T-helper 1 cell treated with Interleukin-12 subunit alpha and Interleukin-12 subunit beta and Interleukin-4 antibody, amounts not matched to agents 30 μg/mL and 1 μg/mL, for 36 hours (primary cell): ENCODE results near the gene CDC42.
"Not testable (repeated sequence)": the region's sequence is repeated elsewhere in the genome, so short reads cannot be mapped to it uniquely, and the experiment has no call there.

ENCODE experiments used
- H3K27ac Mint-ChIP-seq: one replicate; pipeline ENCODE4 v1.8.0; 2021; ENCODE audit warnings: mild to moderate bottlenecking, mixed read lengths
- H3K27me3 Mint-ChIP-seq: one replicate; pipeline ENCODE4 v1.8.0; 2021; ENCODE audit warnings: low read depth, mixed read lengths
- H3K36me3 Mint-ChIP-seq: one replicate; pipeline ENCODE4 v1.8.0; 2021; ENCODE audit warnings: low read depth, mixed read lengths
- H3K4me1 Mint-ChIP-seq: one replicate; pipeline ENCODE4 v1.8.0; 2021; ENCODE audit warnings: low read depth, mixed read lengths
- H3K4me3 Mint-ChIP-seq: one replicate; pipeline ENCODE4 v1.8.0; 2021; ENCODE audit warnings: mild to moderate bottlenecking, moderate library complexity, mixed read lengths
- H3K9me3 Mint-ChIP-seq: one replicate; pipeline ENCODE4 v1.8.0; 2021; ENCODE audit warnings: mixed read lengths

CDC42 gene

GRCh38 chr1:22075718-22076117 lies 23.2 kb downstream of the CDC42 start:
- H3K4me3 Mint-ChIP-seq, result peak overlapping the region; percentile 21
- peaks cover 53% of the 10 kb centered on the region for H3K4me1 Mint-ChIP-seq
- peaks cover 40% of the 10 kb centered on the region for H3K36me3 Mint-ChIP-seq
- peak overlapping the region; percentile 17 for H3K27ac Mint-ChIP-seq
- H3K27me3 Mint-ChIP-seq, result no peaks in the 10 kb centered on the region
- H3K9me3 Mint-ChIP-seq, result no peaks in the 10 kb centered on the region

DNA sequence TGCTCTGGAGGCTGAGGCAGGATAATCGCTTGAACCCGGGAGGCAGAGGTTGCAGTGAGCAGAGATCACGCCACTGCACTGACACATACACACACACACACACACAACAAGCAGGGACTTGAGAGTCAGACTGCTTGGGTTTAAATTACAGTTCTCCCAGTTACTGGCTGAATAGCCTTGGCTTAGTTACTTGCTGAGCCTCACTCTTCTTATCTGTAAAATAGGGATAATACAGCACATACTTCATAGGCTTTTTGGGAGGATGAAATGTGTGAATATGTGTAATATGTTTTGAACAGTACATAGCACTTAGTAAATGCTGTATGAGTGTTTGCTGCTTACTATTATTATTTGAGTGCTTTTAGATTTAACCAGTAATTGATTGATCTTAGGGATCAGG lies 23.8 kb downstream of the CDC42 start:
- H3K27ac Mint-ChIP-seq, result no peak overlapping the region
- peaks cover 52% of the 10 kb centered on the region for H3K4me1 Mint-ChIP-seq
- H3K36me3 Mint-ChIP-seq, result peaks cover 42% of the 10 kb centered on the region
- H3K9me3 Mint-ChIP-seq, result no peaks in the 10 kb centered on the region
- H3K4me3 Mint-ChIP-seq, result no peak overlapping the region
- H3K27me3 Mint-ChIP-seq, result no peaks in the 10 kb centered on the region

- H3K9me3 Mint-ChIP-seq, result no peaks in the 10 kb centered on the region
- peaks cover 55% of the 10 kb centered on the region for H3K4me1 Mint-ChIP-seq
- H3K36me3 Mint-ChIP-seq, result peaks cover 45% of the 10 kb centered on the region
- H3K27me3 Mint-ChIP-seq, result no peaks in the 10 kb centered on the region
- H3K27ac Mint-ChIP-seq, result no peak overlapping the region
- no peak overlapping the region for H3K4me3 Mint-ChIP-seq
Measured at GRCh38 chr1:22077728-22078127, 25.2 kb downstream of the CDC42 start.

DNA sequence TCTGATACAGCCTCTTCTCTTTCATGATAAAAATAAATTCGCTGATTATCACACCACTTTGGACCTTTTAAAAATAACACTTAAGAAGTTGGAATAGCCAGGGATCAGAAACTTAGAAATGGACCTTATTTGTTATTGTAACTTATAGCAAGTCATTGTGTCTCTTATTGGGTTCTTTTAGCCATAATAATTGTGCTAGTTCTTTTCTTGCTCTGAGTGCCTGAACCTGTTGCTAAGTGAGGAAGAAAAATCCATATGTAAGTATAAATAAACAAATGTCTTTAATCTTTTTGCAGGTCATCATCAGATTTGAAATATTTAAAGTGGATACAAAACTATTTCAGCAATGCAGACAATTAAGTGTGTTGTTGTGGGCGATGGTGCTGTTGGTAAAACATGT lies 25.6 kb downstream of the CDC42 start:
- H3K36me3 Mint-ChIP-seq, result peaks cover 45% of the 10 kb centered on the region
- H3K9me3 Mint-ChIP-seq, result no peaks in the 10 kb centered on the region
- peaks cover 55% of the 10 kb centered on the region for H3K4me1 Mint-ChIP-seq
- H3K27me3 Mint-ChIP-seq, result no peaks in the 10 kb centered on the region
- H3K4me3 Mint-ChIP-seq, result no peak overlapping the region
- H3K27ac Mint-ChIP-seq, result no peak overlapping the region

DNA sequence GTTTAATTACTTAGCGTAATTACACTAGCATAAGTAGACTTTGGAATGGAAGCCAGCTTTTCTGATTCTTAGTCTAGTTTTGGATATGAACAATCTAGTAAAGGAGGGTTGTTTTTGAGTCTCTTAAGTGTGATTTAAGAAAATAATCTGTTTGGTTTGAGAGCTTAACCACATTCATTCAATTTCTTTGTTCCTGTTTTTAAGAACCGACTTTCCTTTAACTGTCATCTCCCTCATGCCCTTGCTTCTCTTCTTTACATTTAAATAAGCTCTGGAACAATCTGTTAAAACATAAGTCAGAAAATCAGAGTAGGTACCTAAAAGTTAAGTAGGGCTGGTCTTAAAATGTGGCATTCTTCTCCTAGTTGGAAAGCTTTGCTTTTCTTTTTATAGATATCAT lies 27.7 kb downstream of the CDC42 start:
- Mint-ChIP-seq H3K27me3 (no peaks in the 10 kb centered on the region), H3K4me1 (peaks cover 55% of the 10 kb centered on the region), H3K4me3 (no peak overlapping the region), H3K9me3 (no peaks in the 10 kb centered on the region), H3K27ac (no peak overlapping the region), H3K36me3 (peaks cover 51% of the 10 kb centered on the region)

DNA sequence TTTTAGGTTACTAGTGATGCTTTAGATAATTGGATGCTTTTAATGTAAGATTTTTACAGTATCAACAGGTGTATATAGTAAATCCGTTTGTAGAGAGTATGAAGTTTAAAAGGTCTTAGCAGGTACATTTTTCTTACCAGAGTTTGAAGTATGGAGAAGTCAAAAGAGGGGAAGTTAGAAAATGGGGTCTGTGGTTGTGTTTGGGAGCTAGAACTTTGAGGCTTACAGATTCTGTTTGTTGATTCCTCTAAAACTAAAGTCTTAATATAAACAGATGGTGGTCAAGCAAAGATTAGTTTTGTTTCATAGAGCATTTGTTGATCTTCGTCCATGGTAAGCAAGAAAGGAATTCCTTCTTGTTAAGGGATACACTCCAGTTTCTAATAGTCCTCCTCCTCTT lies 35.8 kb downstream of the CDC42 start:
- Mint-ChIP-seq H3K36me3 (peaks cover 55% of the 10 kb centered on the region), H3K4me3 (peak overlapping the region; percentile 30), H3K27me3 (no peaks in the 10 kb centered on the region), H3K9me3 (no peaks in the 10 kb centered on the region), H3K4me1 (peaks cover 66% of the 10 kb centered on the region), H3K27ac (peak overlapping the region; percentile 78)

- Mint-ChIP-seq H3K27me3 (no peaks in the 10 kb centered on the region), H3K27ac (peak overlapping the region; percentile 78), H3K4me1 (peaks cover 67% of the 10 kb centered on the region), H3K9me3 (no peaks in the 10 kb centered on the region), H3K4me3 (peak overlapping the region; percentile 62), H3K36me3 (peaks cover 54% of the 10 kb centered on the region)
Measured at GRCh38 chr1:22089134-22089571, 36.6 kb downstream of the CDC42 start.

- Mint-ChIP-seq H3K9me3 (no peaks in the 10 kb centered on the region), H3K4me3 (peak overlapping the region; percentile 66), H3K27ac (peak overlapping the region; percentile 73), H3K27me3 (no peaks in the 10 kb centered on the region), H3K36me3 (peaks cover 53% of the 10 kb centered on the region), H3K4me1 (peaks cover 65% of the 10 kb centered on the region)
Measured at GRCh38 chr1:22089787-22090186, 37.3 kb downstream of the CDC42 start.

DNA sequence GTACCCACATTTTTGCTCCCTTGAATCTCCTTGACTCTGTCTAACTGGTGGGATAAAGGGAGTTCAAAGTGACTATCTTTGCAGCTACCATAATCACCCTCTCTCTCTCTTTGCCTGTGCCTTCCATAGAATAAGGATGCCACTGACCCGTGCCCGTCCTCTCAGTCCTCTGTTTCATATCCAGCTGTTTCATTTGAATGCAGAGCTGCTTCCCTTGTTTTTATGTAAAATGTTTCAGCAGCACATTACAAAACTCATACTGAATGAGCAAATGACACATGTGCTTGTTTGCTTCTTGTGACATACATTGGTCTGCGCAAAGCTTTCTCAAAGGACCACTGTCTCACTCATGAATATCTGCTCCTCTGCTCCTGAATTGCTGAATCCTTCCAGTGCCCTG lies 38.4 kb downstream of the CDC42 start:
- H3K27me3 Mint-ChIP-seq, result no peaks in the 10 kb centered on the region
- H3K27ac Mint-ChIP-seq, result peak overlapping the region; percentile 76
- no peaks in the 10 kb centered on the region for H3K9me3 Mint-ChIP-seq
- H3K4me3 Mint-ChIP-seq, result peak overlapping the region; percentile 54
- H3K4me1 Mint-ChIP-seq, result peaks cover 62% of the 10 kb centered on the region
- peaks cover 51% of the 10 kb centered on the region for H3K36me3 Mint-ChIP-seq

DNA sequence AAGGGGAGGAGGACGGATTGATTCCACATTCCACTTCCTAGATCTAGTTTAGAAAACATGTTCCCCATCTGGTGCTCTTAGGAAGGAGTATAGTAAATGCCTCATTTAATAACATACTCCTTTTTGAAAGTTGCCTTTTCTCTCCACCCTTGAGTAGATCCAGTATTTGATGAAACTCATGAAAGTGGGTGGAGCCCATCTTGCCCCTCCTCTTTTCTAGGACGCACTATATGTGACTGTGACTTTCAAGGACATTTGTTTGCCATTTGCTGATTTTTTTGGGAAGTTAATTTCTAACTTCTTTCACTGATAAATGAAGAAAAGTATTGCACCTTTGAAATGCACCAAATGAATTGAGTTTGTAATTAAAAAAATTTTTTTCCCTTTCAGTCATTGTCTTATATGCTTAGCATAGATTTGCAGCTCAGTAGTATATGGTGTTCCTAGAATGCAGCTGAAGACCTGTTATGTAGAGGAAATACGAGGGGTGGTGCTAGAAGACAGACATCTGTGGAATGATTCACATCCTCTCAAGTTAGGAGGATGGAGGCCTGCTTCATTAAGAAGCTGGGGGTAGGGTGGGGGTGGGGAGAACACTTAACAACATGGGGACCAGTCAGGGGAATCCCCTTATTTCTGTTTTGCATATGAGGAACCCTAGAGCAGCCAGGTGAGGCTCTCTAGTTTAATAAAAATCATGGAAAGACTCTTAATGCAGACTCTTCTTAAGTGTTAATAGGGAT lies 39.7 kb downstream of the CDC42 start:
- not testable (repeated sequence) for H3K9me3 Mint-ChIP-seq, H3K27me3 Mint-ChIP-seq
- H3K4me3 Mint-ChIP-seq, result peak overlapping the region; percentile 23
- H3K36me3 Mint-ChIP-seq, result peaks cover 50% of the 10 kb centered on the region
- peaks cover 58% of the 10 kb centered on the region for H3K4me1 Mint-ChIP-seq
- H3K27ac Mint-ChIP-seq, result peak overlapping the region; percentile 12

DNA sequence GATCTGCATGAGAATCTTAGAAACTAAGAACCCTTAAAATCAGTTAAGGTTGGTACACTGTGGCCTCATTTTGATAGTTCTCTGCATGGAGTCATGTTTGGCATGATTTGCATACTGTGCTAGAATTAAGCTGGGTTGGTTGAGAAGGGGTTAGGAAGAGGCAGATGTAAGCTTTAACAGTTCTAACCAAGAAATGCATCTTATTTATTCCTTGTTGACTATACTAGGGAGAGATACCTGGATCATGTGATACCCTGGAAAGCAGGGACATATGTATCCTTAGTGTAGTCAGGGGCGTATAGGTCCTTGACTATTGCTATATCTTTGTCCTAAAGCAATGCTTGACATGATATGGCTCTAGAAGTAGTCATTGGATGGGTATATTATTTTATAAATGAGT lies 41.0 kb downstream of the CDC42 start:
- no peak overlapping the region for H3K27ac Mint-ChIP-seq
- no peak overlapping the region for H3K4me3 Mint-ChIP-seq
- peaks cover 50% of the 10 kb centered on the region for H3K36me3 Mint-ChIP-seq
- peaks cover 54% of the 10 kb centered on the region for H3K4me1 Mint-ChIP-seq
- H3K9me3 Mint-ChIP-seq, result no peaks in the 10 kb centered on the region
- no peaks in the 10 kb centered on the region for H3K27me3 Mint-ChIP-seq

- H3K27ac Mint-ChIP-seq, result no peak overlapping the region
- no peaks in the 10 kb centered on the region for H3K27me3 Mint-ChIP-seq
- H3K36me3 Mint-ChIP-seq, result peaks cover 45% of the 10 kb centered on the region
- no peak overlapping the region for H3K4me3 Mint-ChIP-seq
- H3K4me1 Mint-ChIP-seq, result peaks cover 37% of the 10 kb centered on the region
- no peaks in the 10 kb centered on the region for H3K9me3 Mint-ChIP-seq
Measured at GRCh38 chr1:22096036-22096435, 43.5 kb downstream of the CDC42 start.

DNA sequence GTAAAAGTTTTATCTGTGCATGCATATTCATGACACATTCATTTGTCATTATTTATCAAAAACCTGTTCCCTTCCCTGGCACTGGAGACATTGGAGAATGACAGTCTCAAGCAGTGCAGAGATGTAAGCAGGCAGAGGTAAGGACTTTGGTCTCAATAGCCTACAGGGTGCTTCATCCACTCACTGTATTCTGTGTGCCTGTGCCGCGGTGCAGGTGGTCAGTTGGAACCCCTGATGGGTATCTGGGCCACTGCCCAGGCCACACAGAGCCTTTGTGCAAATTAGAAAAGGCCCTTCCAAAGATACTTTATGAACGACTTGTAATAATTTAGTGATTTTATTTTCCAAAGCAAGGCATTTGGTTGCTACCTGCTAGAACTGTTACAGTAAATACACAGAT lies 44.0 kb downstream of the CDC42 start:
- Mint-ChIP-seq H3K4me3 (no peak overlapping the region), H3K27ac (no peak overlapping the region), H3K4me1 (peaks cover 36% of the 10 kb centered on the region), H3K9me3 (no peaks in the 10 kb centered on the region), H3K36me3 (peaks cover 43% of the 10 kb centered on the region), H3K27me3 (no peaks in the 10 kb centered on the region)

GRCh38 chr1:22098752-22099151 lies 46.2 kb downstream of the CDC42 start:
- Mint-ChIP-seq H3K4me1 (peaks cover 38% of the 10 kb centered on the region), H3K4me3 (no peak overlapping the region), H3K27ac (no peak overlapping the region), H3K27me3 (no peaks in the 10 kb centered on the region), H3K9me3 (no peaks in the 10 kb centered on the region), H3K36me3 (peaks cover 42% of the 10 kb centered on the region)

DNA sequence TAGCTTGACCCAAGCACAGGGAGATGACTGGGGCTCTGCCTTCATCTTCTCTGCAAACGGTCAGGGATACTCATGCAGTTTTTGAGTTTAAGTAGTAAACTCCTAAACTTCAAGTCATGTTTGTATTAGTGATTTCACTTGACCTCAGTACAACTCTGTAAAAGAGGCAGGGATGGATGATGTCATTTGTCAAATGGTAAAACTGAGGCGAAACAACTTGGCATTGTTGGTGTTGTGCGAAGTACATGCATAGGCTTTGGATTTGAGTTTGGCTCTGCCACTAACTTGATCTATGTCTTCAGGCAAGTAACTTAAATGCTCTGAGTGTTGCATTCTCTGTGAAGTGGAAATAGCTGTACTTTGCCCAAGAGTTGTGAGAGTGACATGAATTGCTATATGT lies 47.7 kb downstream of the CDC42 start:
- Mint-ChIP-seq H3K9me3 (no peaks in the 10 kb centered on the region), H3K27me3 (no peaks in the 10 kb centered on the region), H3K4me1 (peaks cover 45% of the 10 kb centered on the region), H3K27ac (peak overlapping the region; percentile 3), H3K36me3 (peaks cover 43% of the 10 kb centered on the region), H3K4me3 (no peak overlapping the region)
